Gastrocnemius medialis (tissue), 4 donors: ENCODE data around the gene WDR70.

Experiments
- POLR2A ChIP-seq, 2 donors: fragments of 450-650 bp; IDR thresholded peaks; one replicate each; pipeline ENCODE4 v1.6.1; 2017; ENCODE audit warnings: antibody characterized with exemption in 2 of 2, mild to moderate bottlenecking in 2 of 2, moderate library complexity in 2 of 2
- TF ChIP-seq, protein P1 (sequence below), 5 experiments: fragments of 450-650 bp in 3 of 5; fragments of 200-600 bp in 2 of 5; sonication (generic) in 2 of 5; IDR thresholded peaks in 4 of 5; conservative IDR thresholded peaks in 1 of 5; 1 replicate in 4 of 5; 2 replicates in 1 of 5; pipeline ENCODE4 v1.5.1; 2016 to 2019; ENCODE audit warnings: antibody characterized with exemption in 5 of 5, mild to moderate bottlenecking in 3 of 5, moderate library complexity in 3 of 5

DNA sequence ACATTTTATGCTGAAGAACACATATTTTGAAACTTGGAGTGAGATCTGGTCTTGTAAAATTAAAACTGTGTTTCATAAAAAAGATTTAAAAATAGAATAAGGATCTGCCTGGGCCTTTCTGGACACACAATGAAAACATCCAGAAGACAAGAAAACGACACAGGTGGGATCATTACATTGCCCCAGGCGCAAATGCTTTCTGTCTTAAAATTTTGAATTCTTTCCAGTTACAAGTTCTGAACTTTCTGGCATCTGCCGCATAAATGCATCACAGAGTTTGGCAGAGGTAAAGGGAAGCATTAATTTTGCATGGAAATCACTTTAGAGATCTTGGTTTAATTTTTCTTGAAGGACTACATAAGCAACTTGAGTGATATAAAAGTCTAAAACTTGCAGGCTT, 219.6 kb downstream of the WDR70 start:
- TF ChIP-seq, protein P1, sequence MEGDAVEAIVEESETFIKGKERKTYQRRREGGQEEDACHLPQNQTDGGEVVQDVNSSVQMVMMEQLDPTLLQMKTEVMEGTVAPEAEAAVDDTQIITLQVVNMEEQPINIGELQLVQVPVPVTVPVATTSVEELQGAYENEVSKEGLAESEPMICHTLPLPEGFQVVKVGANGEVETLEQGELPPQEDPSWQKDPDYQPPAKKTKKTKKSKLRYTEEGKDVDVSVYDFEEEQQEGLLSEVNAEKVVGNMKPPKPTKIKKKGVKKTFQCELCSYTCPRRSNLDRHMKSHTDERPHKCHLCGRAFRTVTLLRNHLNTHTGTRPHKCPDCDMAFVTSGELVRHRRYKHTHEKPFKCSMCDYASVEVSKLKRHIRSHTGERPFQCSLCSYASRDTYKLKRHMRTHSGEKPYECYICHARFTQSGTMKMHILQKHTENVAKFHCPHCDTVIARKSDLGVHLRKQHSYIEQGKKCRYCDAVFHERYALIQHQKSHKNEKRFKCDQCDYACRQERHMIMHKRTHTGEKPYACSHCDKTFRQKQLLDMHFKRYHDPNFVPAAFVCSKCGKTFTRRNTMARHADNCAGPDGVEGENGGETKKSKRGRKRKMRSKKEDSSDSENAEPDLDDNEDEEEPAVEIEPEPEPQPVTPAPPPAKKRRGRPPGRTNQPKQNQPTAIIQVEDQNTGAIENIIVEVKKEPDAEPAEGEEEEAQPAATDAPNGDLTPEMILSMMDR (IDR thresholded peaks at IDR 0.05 in 4 of 5, conservative IDR thresholded peaks at IDR 0.05 in 1 of 5), result no peak
- no peak for TF ChIP-seq POLR2A (IDR thresholded peaks at IDR 0.05)
